ENCODE results near the gene SNN. TPM values are rescaled to one million over a fixed set of nuclear protein-coding genes. Genes with fewer than 3 reads are reported as not detected.

The SNN gene
- total RNA-seq, 1 donor = 13.8 TPM

GRCh38 chr16:11671271-11671670 lies 3.0 kb downstream of the SNN start:
- Histone ChIP-seq H3K36me3 (ENCODE audit: insufficient read depth, low read length) (no peaks in the 10 kb centered on the region), H3K79me2 (ENCODE audit: insufficient read depth, low read length) (peaks cover 29% of the 10 kb centered on the region), H3K27me3 (ENCODE audit: insufficient read depth, low read length) (no peaks in the 10 kb centered on the region), H3K27ac (ENCODE audit: low read depth, low read length) (no peak overlapping the region), H3K4me3 (ENCODE audit: insufficient read depth, low read length) (no peak overlapping the region), H4K20me1 (ENCODE audit: insufficient read depth, low read length) (peaks cover 52% of the 10 kb centered on the region), H3K9me3 (ENCODE audit: low read depth, low read length) (no peaks in the 10 kb centered on the region), H2AFZ (ENCODE audit: low read length) (no peak overlapping the region), H3K4me1 (ENCODE audit: insufficient read depth, low read length) (peaks cover 14% of the 10 kb centered on the region), H3K4me2 (ENCODE audit: insufficient read depth, low read length) (no peak overlapping the region)
- no peak for TF ChIP-seq CTCF (IDR thresholded peaks at IDR 0.05; ENCODE audit: extremely low read depth, low read depth, low read length)
- no peak for DNase-seq (ENCODE audit: insufficient read length, low spot score, missing footprints)

DNA sequence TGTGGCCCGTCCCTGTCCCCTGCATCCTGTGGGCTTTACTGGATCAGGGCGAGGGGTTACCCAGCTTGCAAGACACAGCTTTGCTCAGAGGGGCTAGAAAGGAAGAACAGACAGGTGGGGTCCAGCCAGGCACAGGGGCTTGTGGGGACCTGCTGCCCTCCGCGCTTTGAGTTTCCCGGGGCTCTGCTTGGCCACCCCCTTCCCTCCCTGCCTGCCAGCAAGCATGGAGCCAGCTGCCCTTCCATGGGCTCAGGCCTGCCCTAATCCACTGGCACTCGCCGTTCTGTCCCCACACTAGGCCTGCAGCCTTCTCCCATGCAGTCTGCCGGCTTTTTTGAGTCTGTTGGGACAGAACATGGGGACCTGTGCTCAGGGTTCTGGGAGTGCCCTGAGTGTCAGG lies 3.4 kb downstream of the SNN start:
- Histone ChIP-seq H3K9me3 (ENCODE audit: low read depth, low read length) (no peaks in the 10 kb centered on the region), H3K27me3 (ENCODE audit: insufficient read depth, low read length) (no peaks in the 10 kb centered on the region), H3K4me3 (ENCODE audit: insufficient read depth, low read length) (no peak overlapping the region), H4K20me1 (ENCODE audit: insufficient read depth, low read length) (peaks cover 56% of the 10 kb centered on the region), H3K27ac (ENCODE audit: low read depth, low read length) (no peak overlapping the region), H3K4me2 (ENCODE audit: insufficient read depth, low read length) (no peak overlapping the region), H3K4me1 (ENCODE audit: insufficient read depth, low read length) (peaks cover 14% of the 10 kb centered on the region), H3K79me2 (ENCODE audit: insufficient read depth, low read length) (peaks cover 29% of the 10 kb centered on the region), H2AFZ (ENCODE audit: low read length) (no peak overlapping the region), H3K36me3 (ENCODE audit: insufficient read depth, low read length) (peaks cover 2% of the 10 kb centered on the region)
- no peak for TF ChIP-seq CTCF (IDR thresholded peaks at IDR 0.05; ENCODE audit: extremely low read depth, low read depth, low read length)
- DNase-seq (ENCODE audit: insufficient read length, low spot score, missing footprints) = no peak

DNA sequence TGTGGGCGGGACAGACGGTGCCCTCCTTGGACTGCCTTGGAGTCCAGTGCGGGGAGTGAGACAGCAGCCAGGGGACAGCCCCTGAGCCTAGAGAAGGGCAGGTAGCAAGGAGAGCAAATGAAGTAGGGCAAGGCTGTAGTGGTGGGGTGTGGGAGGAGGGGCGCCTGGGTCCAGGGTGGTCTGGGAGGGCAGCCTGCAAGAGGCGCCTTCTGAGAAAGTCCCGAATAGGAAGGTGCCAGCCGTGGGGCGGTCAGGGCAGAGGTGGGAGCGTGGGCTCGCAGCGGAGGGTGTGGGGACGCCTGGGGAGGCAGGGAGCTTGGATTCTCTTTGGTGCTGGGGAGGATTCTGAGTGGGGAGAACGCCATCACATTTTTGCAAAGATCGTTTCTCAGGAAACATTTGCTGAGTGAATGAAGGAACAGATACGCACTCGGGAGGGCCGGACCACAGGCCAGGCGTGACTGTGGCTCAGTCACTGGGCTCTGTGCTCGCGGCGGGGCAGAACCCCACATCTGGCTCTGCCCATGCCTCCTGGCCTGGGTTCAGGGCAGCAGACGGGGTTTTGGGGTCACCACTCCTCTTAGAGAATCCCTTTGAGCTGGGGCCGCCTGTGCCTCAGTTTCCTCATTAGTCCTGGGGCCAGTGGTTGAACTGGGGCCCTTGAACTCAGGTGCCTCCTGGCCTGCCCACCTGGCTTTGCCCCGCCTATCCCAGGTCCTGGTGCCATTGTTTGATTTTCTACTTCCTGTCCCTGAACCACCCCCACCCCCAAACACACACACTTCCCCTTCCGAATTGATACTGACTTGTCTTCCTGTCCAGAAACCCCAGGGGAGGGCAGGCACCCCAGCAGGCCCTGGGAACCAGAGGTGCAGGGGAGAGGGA lies 4.2 kb downstream of the SNN start:
- Histone ChIP-seq H4K20me1 (ENCODE audit: insufficient read depth, low read length) (peaks cover 63% of the 10 kb centered on the region), H3K9me3 (ENCODE audit: low read depth, low read length) (no peaks in the 10 kb centered on the region), H3K4me1 (ENCODE audit: insufficient read depth, low read length) (peaks cover 17% of the 10 kb centered on the region), H3K4me2 (ENCODE audit: insufficient read depth, low read length) (no peak overlapping the region), H2AFZ (ENCODE audit: low read length) (no peak overlapping the region), H3K27ac (ENCODE audit: low read depth, low read length) (no peak overlapping the region), H3K27me3 (ENCODE audit: insufficient read depth, low read length) (no peaks in the 10 kb centered on the region), H3K79me2 (ENCODE audit: insufficient read depth, low read length) (peaks cover 29% of the 10 kb centered on the region), H3K4me3 (ENCODE audit: insufficient read depth, low read length) (no peak overlapping the region), H3K36me3 (ENCODE audit: insufficient read depth, low read length) (peaks cover 4% of the 10 kb centered on the region)
- no peak for DNase-seq (ENCODE audit: insufficient read length, low spot score, missing footprints)
- TF ChIP-seq CTCF (IDR thresholded peaks at IDR 0.05; ENCODE audit: extremely low read depth, low read depth, low read length) = no peak

All from osteoblast (primary cell).